CD4-positive, alpha-beta T cell treated with Interferon gamma for 1 hour (primary cell): ENCODE measurements around the gene BAG1.

Experiments used
- DNase-seq: peaks from one replicate; pipeline ENCODE4 v3.0.0-alpha.2; 2020

BAG1 gene

GRCh38 chr9:33241298-33241697 is 23.2 kb downstream of the BAG1 start:
- DNase-seq, result no peak

GRCh38 chr9:33239921-33240320 is 24.6 kb downstream of the BAG1 start, which contains the start of gene SPINK4:
Gene SPINK4, plus strand, starts transcription at chr9:33240167. Its CDS starts 42 bp downstream, at chr9:33240209.
- DNase-seq, result no peak

GRCh38 chr9:33236571-33236970 is 27.9 kb downstream of the BAG1 start:
- DNase-seq, result no peak

- no peak for DNase-seq
Measured at GRCh38 chr9:33234511-33235467, 29.7 kb downstream of the BAG1 start.

GRCh38 chr9:33233626-33234342 is 30.7 kb downstream of the BAG1 start:
- no peak for DNase-seq

GRCh38 chr9:33232815-33233214 is 31.7 kb downstream of the BAG1 start:
- DNase-seq, result no peak

- DNase-seq, result no peak
Measured at GRCh38 chr9:33231623-33231942, 32.9 kb downstream of the BAG1 start.

- no peak for DNase-seq
Measured at GRCh38 chr9:33230756-33231622, 33.5 kb downstream of the BAG1 start.

- no peak for DNase-seq
Measured at GRCh38 chr9:33229359-33230114, 35.0 kb downstream of the BAG1 start.

- DNase-seq, result no peak
Measured at GRCh38 chr9:33228606-33229005, 35.9 kb downstream of the BAG1 start.

- no peak for DNase-seq
Measured at GRCh38 chr9:33227741-33228140, 36.8 kb downstream of the BAG1 start.

GRCh38 chr9:33227008-33227398 is 37.5 kb downstream of the BAG1 start:
- peak; percentile 67 for DNase-seq

GRCh38 chr9:33225319-33226147 is 39.0 kb downstream of the BAG1 start:
- DNase-seq, result peak; percentile 52

GRCh38 chr9:33223696-33224095 is 40.8 kb downstream of the BAG1 start:
- no peak for DNase-seq

GRCh38 chr9:33222031-33222430 is 42.5 kb downstream of the BAG1 start:
- DNase-seq, result no peak

GRCh38 chr9:33221568-33221884 is 43.0 kb downstream of the BAG1 start:
- DNase-seq, result no peak

- no peak for DNase-seq
Measured at GRCh38 chr9:33220681-33221567, 43.6 kb downstream of the BAG1 start.

GRCh38 chr9:33211695-33212393 is 52.7 kb downstream of the BAG1 start:
- DNase-seq, result no peak

GRCh38 chr9:33210006-33210715 is 54.3 kb downstream of the BAG1 start:
- no peak for DNase-seq
